Effector memory CD4-positive, alpha-beta T cell (primary cell): ENCODE measurements around the gene MFAP5.
"Not testable (repeated sequence)": the region's sequence is repeated elsewhere in the genome, so short reads cannot be mapped to it uniquely, and the experiment has no call there.

ENCODE experiments used
- DNase-seq, 3 donors: peaks; one replicate each; pipeline ENCODE4 v3.0.0-alpha.2; 2020
- H3K27ac ChIP-seq: 2 replicates; pipeline ENCODE4 v1.7.0; 2013; ENCODE audit warnings: mild to moderate bottlenecking, low read length, moderate library complexity; ENCODE audit not compliant: insufficient read depth, poor library complexity, severe bottlenecking
- H3K27me3 ChIP-seq: replicated peaks from 2 replicates; pipeline ENCODE4 v1.7.0; 2013; ENCODE audit warnings: mild to moderate bottlenecking, low read length; ENCODE audit not compliant: insufficient read depth, control insufficient read depth, poor library complexity, severe bottlenecking
- H3K36me3 ChIP-seq: 2 replicates; pipeline ENCODE4 v1.7.0; 2013; ENCODE audit warnings: mild to moderate bottlenecking, low read length, moderate library complexity; ENCODE audit not compliant: control insufficient read depth, insufficient read depth
- H3K4me1 ChIP-seq: 2 replicates; pipeline ENCODE4 v1.7.0; 2013; ENCODE audit warnings: low read length, mild to moderate bottlenecking; ENCODE audit not compliant: control insufficient read depth, insufficient read depth, poor library complexity, severe bottlenecking
- H3K4me3 ChIP-seq: 2 replicates; pipeline ENCODE4 v1.7.0; 2013; ENCODE audit warnings: low read length, low read depth, mild to moderate bottlenecking; ENCODE audit not compliant: insufficient read depth, poor library complexity, severe bottlenecking
- H3K9me3 ChIP-seq: 2 replicates; pipeline ENCODE4 v1.7.0; 2013; ENCODE audit warnings: mild to moderate bottlenecking, low read length, moderate library complexity; ENCODE audit not compliant: control insufficient read depth

Gene MFAP5

DNA sequence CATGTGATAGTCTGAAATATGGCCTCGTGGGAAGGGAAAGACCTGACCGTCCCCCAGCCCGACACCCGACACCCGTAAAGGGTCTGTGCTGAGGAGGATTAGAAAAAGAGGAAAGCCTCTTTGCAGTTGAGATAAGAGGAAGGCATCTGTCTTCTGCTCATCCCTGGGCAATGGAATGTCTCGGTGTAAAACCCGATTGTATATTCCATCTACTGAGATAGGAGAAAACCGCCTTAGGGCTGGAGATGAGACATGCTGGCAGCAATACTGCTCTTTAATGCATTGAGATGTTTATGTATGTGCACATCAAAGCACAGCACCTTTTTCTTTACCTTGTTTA is 26.6 kb downstream of the MFAP5 start:
- not testable (repeated sequence) for H3K4me1 ChIP-seq, H3K27ac ChIP-seq, DNase-seq, H3K9me3 ChIP-seq, H3K36me3 ChIP-seq, H3K27me3 ChIP-seq, H3K4me3 ChIP-seq

- not testable (repeated sequence) for H3K27ac ChIP-seq, H3K27me3 ChIP-seq, H3K4me3 ChIP-seq, H3K9me3 ChIP-seq, H3K36me3 ChIP-seq, H3K4me1 ChIP-seq, DNase-seq
These were observed 27.2 kb downstream of the MFAP5 start for GRCh38 chr12:8635342-8636006.

DNA sequence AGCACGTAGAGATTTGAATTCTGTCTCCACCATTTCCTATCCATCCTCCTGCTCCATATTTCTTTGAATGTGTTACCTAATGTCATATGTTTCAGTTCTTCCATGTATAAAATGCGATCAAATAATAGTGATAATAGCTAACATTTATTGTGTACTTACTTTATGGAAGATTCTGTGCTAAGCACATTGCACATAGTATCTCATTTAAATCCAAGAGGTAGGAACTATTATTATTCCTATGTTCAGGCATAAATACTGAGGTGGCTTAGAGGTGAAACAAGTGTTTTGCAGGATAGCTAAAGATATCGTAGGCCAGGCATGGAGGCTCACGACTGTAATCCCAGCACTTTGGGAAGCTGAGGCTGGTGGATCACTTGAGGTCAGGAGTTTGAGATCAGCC is 32.5 kb downstream of the MFAP5 start:
- Histone ChIP-seq H3K36me3 (no peaks in the 10 kb centered on the region), H3K9me3 (no peaks in the 10 kb centered on the region), H3K27ac (no peak overlapping the region), H3K4me3 (no peak overlapping the region), H3K4me1 (no peaks in the 10 kb centered on the region), H3K27me3 (no peaks in the 10 kb centered on the region)
- DNase-seq, result no peak

GRCh38 chr12:8629486-8630033 is 33.1 kb downstream of the MFAP5 start:
- Histone ChIP-seq H3K9me3 (no peaks in the 10 kb centered on the region), H3K4me3 (no peak overlapping the region), H3K27ac (no peak overlapping the region), H3K4me1 (no peaks in the 10 kb centered on the region), H3K27me3 (no peaks in the 10 kb centered on the region), H3K36me3 (no peaks in the 10 kb centered on the region)
- DNase-seq, result no peak

GRCh38 chr12:8628731-8629130 is 33.9 kb downstream of the MFAP5 start:
- H3K27me3 ChIP-seq, result no peaks in the 10 kb centered on the region
- no peaks in the 10 kb centered on the region for H3K36me3 ChIP-seq
- H3K27ac ChIP-seq, result no peak overlapping the region
- no peak overlapping the region for H3K4me3 ChIP-seq
- DNase-seq, result no peak
- no peaks in the 10 kb centered on the region for H3K9me3 ChIP-seq
- H3K4me1 ChIP-seq, result no peaks in the 10 kb centered on the region

DNA sequence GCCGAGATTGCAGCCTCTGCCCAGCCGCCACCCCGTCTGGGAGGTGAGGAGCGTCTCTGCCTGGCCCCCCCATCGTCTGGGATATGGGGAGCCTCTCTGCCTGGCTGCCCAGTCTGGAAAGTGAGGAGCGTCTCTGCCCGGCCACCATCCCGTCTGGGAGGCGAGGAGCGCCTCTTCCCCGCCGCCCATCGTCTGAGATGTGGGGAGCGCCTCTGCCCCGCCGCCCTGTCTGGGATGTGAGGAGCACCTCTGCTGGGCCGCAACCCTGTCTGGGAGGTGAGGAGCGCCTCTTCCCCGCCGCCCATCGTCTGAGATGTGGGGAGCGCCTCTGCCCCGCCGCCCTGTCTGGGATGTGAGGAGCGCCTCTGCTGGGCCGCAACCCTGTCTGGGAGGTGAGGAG is 37.9 kb downstream of the MFAP5 start:
- not testable (repeated sequence) for H3K27ac ChIP-seq, DNase-seq, H3K27me3 ChIP-seq, H3K4me3 ChIP-seq, H3K9me3 ChIP-seq, H3K4me1 ChIP-seq, H3K36me3 ChIP-seq

DNA sequence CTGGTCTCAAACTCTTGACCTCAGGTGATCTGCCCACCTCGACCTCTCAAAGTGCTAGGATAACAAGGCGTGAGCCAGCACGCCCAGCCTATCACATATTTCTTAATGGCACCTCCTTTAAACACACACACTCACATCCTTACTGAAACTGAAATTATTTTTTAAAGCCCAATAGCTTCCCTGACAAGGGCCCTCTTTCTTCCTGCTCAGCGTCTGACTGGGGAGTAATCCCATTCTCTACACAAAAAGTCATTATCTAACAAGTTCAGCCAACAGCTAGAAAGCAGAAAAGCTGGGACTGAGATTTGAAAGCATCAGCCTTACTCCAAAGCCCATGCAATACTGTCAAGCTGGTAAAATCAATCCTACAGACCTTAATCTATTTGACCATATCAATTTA is 40.0 kb downstream of the MFAP5 start:
- Histone ChIP-seq H3K9me3 (no peaks in the 10 kb centered on the region), H3K27ac (no peak overlapping the region), H3K4me3 (no peak overlapping the region), H3K4me1 (no peaks in the 10 kb centered on the region), H3K36me3 (no peaks in the 10 kb centered on the region), H3K27me3 (no peaks in the 10 kb centered on the region)
- no peak for DNase-seq

GRCh38 chr12:8615206-8615605 is 47.4 kb downstream of the MFAP5 start:
- Histone ChIP-seq H3K4me1 (no peaks in the 10 kb centered on the region), H3K36me3 (no peaks in the 10 kb centered on the region), H3K27ac (no peak overlapping the region), H3K27me3 (no peaks in the 10 kb centered on the region), H3K9me3 (no peaks in the 10 kb centered on the region), H3K4me3 (no peak overlapping the region)
- DNase-seq, result no peak

DNA sequence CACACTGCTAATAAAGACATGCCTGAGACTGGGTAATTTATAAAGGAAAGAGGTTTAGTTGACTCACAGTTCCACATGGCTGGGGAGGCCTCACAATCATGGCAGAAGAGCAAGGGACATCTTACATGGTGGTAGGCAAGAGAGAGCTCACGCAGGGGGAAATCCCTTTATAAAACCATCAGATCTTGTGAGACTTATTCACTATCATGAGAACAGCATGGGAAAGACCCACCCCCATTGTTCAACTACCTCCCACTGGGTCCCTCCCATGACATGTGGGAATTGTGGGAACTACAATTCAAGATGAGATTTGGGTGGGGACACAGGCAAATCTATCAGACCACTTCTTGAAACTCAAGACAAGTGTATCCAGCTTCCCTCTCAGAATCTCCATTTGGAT is 48.7 kb downstream of the MFAP5 start:
- H3K4me1 ChIP-seq, H3K4me3 ChIP-seq, H3K27me3 ChIP-seq, H3K36me3 ChIP-seq, H3K9me3 ChIP-seq, DNase-seq, H3K27ac ChIP-seq: not testable (repeated sequence)

- no peak within 1 kb of the TSS for H3K27ac ChIP-seq
- H3K9me3 ChIP-seq, result no peaks in the 10 kb centered on the region
- H3K4me3 ChIP-seq, result no peak within 1 kb of the TSS
- H3K36me3 ChIP-seq, result no peaks in the 10 kb centered on the region
- DNase-seq, result no peak
- no peaks in the 10 kb centered on the region for H3K27me3 ChIP-seq
- no peaks in the 10 kb centered on the region for H3K4me1 ChIP-seq
These were observed 50.0 kb downstream of the MFAP5 start, which contains the start of gene AICDA for GRCh38 chr12:8612629-8613028. AICDA (minus strand) TSS chr12:8612859; CDS start chr12:8612767, 92 bp downstream.
